ENCODE measurements around the gene TANC2.

- TF ChIP-seq SUZ12 (IDR thresholded peaks at IDR 0.05; ENCODE audit: extremely low read depth, insufficient read depth, insufficient read length): no peak
- TF ChIP-seq YY1 (IDR thresholded peaks at IDR 0.05; ENCODE audit: insufficient read depth, insufficient read length): no peak
Observed at GRCh38 chr17:62935523-62935922, 30.5 kb upstream of the TANC2 start.

Measured in NT2/D1 (cell line).